ENCODE data around the gene KANK3.
A peak's percentile ranks its signal among the peaks of the same experiment; 100 is the strongest.
"Not testable (repeated sequence)": the region's sequence is repeated elsewhere in the genome, so short reads cannot be mapped to it uniquely, and the experiment has no call there.

Gene KANK3

GRCh38 chr19:8337728-8338127 is 5.3 kb downstream of the KANK3 start:
- no peak for DNase-seq (ENCODE audit: low spot score)

GRCh38 chr19:8336660-8337059 is 6.4 kb downstream of the KANK3 start:
- no peak for DNase-seq (ENCODE audit: low spot score)

- no peak for DNase-seq (ENCODE audit: low spot score)
Observed at GRCh38 chr19:8336072-8336569, 6.9 kb downstream of the KANK3 start.

- no peak for DNase-seq (ENCODE audit: low spot score)
Observed at GRCh38 chr19:8335343-8336071, 7.6 kb downstream of the KANK3 start.

DNA sequence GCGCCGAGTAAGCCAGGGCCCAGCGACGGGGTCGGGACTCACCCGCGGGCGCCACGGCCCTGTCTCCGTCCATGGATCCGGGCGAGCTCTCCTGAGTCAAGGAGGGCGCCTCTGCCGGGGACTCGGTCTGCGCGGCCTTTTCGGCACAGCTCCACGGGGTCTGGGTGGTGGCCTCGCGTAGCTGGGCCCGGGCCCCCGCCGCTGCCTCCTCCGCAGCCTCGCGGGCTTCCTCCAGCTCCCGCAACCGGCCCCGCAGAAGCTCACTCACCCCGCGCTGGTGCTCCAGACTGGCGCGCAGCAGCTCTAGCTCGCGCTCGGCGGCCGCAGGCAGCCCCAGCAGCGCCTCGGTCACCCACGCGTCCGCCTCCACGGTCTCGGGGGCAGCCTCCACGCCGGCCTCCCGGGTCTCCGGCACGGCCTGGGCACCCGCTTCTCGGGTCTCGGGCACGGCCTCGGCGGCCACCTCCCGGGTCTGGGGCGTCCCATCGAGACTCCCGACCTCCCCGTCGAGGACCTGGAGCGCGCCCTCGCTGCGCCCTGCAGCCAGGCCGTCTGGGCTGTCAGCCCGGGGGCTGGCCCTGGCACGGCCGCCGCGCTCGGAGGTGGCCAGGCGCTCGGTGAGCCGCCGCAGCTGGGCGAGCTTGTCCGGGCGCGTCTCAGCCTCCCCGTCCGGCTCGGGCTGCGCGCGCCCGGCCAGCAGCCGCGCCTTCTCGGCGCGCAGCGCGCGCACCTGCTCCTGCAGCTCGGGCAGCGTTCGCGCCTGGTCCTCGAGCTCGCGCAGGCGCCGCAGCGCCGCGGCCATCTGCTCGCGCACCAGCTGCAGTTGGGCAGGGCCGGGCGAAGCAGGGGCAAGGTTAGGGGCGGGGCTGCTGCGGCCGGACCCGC is 8.4 kb downstream of the KANK3 start:
- DNase-seq (ENCODE audit: low spot score): no peak

DNA sequence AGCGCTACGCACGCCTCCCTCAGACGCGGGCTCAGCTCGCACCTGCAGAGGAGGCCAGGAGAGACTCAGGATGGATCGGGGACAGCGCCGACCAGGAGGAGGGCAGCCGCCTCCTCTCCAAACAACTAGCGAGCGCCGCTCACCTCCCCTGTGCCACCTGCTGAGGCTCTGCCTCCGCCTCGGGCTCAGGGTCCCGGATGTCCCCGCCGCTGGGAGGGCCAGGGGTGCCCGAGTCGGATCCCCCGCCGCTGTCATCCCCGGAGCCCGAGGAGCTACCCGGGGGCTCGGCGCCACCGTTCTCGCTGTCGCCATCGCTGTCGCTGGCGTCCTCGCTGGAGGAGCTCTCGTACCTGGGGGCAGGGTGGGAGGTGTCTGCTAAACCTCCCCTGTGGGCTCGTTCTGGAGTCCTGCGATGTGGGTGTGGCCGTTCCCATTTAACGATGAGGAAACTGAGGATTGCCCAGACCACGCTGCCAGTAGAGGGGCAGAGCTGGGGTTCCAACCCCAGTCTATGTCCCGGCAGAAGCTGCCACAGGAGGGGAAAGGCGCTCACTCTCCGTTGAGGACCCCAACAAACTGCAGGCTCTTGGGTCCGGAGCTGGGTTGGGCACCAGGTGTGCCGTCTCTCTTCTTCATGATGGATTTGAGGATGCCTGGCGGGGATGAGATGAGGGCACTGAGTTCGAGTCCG is 9.2 kb downstream of the KANK3 start:
- no peak for DNase-seq (ENCODE audit: low spot score)

- no peak for DNase-seq (ENCODE audit: low spot score)
Observed at GRCh38 chr19:8332976-8333766, 9.9 kb downstream of the KANK3 start.

GRCh38 chr19:8331263-8331845 is 11.7 kb downstream of the KANK3 start:
- no peak for DNase-seq (ENCODE audit: low spot score)

DNA sequence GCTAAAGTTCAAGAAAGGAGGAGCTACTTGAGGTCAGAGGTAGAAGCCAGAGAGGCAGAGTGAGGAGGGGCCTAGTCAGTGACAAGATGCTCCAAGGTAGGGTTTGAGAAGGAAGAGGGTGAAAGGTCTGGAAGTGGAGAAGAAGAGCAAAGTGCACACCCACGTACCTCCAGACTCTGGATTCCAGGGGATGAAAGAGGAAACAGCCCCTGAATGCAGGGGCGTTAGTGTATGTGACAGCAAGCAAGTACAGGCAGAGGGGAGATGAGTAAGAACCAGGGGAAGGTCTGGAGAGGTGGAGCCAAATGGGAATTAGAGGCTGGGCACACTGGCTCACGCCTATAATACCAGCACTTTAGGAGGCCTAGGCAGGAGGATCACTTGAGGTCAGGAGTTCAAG is 13.1 kb downstream of the KANK3 start:
- no peak for DNase-seq (ENCODE audit: low spot score)

DNA sequence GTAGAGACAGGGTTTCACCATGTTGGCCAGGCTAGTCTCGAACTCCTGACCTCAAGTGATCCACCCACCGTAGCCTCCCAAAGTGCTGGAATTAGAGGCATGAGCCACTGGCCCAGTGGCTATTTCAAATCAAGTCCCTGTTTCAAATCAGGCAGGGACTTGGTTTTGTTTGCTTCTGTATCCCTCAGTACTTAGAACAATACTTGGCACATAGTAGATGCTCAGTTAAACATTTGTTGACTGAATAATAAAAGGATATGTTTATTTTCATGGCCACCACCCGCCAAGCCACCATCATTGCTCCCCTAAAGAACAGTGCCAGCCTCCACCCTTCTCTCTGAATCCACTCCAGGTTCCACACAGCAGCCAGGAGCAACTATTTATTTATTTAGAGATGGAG is 17.6 kb downstream of the KANK3 start:
- DNase-seq (ENCODE audit: low spot score): no peak

DNA sequence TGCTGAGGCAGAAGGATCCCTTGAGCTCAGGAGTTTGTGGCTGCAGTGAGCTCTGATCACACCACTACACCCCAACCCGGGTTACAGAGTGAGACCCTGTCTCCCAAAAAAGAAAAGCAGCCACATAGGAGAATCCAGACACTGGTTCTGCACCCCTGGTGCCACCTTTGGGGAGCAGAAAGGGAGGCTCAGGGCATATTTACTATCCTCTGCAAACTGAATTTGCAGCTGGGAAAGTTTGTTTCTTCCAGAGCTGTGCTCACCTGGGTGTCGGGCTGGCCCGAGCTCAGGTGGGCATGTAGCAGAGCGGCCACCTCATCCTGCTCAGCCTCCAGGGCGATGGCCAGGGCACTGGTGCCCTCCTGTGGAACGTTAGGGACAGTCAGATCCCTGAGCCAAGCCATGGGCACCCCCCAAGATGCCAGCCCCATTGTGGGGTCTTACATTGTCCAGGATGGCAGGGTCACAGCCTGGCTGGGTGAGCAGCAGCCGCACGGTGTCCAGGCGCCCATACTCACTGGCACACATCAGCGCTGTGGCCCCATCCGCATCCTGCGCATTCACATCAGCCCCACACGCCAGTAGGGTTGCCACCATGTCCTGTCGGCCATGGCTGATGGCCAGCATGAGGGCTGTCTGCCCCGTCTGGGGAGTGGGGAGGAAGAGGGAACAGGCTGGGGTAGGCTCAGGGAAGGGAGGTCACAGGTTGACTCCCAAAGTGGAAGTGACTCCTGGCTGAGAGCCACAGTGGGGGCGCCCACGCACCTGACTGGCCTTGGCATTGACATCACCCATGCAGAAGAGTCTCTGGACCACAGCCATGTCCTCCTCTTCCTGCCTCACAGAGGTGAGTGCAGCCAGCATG is 18.6 kb downstream of the KANK3 start:
- no peak for DNase-seq (ENCODE audit: low spot score)

DNA sequence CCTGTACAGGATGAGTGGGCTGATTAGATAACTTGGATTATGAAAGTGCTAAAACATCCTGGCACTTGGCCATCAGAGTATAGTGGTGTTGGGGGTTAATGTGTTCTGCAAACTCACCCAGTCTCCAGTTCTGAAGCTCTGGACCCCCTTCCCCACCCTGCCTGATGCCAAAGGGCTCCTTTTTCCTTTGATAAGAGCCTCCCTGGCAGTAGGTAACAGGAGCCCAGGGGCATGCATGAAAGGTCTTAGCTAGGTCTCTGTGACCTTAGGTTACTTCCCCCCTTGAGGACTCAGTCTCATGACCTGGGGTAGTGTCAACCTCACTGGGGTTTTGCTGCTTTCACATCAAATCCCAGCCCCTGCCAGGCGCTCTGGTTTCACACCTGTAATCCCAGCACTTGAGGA is 19.3 kb downstream of the KANK3 start:
- no peak for DNase-seq (ENCODE audit: low spot score)

- no peak for DNase-seq (ENCODE audit: low spot score)
Observed at GRCh38 chr19:8322638-8322997, 20.4 kb downstream of the KANK3 start.

DNA sequence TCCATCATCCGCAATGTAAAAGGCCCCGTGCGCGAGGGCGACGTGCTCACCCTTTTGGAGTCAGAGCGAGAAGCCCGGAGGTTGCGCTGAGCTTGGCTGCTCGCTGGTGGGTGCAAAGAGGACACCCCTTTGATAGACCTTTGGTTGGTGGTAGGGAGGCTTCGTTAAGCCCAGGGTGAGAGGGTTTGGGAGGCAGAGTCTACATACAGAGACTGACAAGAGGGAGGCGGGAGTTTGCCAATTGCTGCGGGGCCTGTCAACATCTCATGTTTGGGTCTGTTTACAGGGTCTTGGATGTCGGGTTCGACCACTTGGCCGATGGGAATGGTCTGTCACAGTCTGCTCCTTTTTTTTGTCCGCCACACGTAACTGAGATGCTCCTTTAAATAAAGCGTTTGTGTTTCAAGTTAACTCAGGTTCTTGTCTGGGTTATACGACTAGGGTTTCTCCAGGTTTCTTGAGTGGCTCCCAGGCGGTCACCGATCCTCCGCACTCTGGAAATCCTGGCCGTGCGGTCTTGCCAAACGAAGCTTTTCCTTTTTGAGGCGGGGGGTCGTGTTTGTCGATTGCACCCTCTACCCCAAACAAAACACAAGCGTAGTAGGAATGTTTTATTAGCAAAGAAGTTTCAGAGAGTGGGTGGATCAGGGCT is 20.9 kb downstream of the KANK3 start:
- DNase-seq (ENCODE audit: low spot score): no peak

DNA sequence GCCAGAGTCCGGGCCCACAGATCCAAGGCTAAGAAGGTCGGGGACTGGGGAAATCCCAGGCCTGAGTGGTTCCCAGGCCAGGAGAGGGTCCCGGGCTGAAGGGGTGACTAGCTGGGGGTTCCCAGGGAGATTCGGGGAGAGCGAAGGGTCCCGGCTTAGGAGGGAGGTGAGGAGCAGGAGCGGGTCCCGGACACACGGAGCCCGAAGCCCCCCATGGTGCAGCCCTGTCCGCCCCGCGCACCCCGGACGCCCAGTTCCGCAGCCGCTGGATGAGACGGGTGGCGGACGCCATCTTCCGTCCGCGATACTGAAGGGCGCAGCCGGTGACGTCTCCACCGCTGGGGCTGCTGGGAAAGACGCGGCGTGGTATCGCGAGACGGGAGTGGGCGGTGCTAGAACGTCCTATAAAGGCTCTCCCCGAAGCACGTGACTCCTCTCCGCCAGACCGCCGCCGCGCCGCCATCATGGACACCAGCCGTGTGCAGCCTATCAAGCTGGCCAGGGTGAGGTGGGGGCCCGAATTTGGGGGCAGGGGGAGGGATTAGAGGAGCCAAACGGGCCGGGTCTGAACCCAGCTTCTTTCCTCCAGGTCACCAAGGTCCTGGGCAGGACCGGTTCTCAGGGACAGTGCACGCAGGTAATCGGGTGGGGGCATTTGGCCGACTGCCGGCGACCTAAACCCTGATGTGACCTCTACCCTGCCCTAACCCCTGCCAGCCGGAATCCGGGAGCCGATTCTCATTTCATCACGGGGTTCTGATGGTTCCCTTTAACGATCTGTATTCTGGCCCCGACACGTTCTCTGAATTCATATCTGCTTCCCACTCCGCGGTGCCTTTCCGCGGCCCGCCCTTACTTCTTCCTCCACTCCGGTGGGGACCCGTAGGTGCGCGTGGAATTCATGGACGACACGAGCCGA is 21.7 kb downstream of the KANK3 start, which contains the start of the genes NDUFA7 and RPS28:
NDUFA7 (minus strand) TSS at position 309 of the 919 bp plus-strand sequence; CDS start at position 292, 17 bp downstream.
RPS28 (plus strand) TSS at position 430 of the 919 bp plus-strand sequence; CDS start at position 465, 35 bp downstream.
- peak; percentile 98 for DNase-seq (ENCODE audit: low spot score)

DNA sequence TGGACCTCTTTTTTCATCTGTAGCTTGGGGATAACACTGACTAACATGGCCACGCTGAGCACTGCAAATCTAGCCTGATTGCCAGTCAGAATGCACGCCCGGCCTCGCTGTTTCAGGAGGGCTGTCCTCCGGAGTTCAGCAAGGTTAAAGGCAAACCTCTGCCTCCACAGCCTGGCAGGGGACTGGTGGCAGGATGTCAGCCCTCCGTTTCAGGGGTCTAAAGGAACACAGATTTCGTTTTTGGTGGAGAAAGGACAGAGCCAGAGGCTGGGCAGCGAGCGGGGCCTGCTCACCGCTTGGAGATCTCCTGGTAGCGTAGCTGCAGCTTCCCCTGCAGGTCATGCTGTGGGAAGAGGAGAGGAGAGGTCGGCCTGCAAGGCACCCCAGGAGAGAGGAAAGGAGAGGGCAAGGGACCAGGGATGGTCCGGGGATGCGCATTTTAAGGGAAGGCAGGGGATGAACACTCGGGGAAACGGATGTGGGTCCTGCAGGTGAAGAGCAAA is 22.4 kb downstream of the KANK3 start:
- no peak for DNase-seq (ENCODE audit: low spot score)

DNA sequence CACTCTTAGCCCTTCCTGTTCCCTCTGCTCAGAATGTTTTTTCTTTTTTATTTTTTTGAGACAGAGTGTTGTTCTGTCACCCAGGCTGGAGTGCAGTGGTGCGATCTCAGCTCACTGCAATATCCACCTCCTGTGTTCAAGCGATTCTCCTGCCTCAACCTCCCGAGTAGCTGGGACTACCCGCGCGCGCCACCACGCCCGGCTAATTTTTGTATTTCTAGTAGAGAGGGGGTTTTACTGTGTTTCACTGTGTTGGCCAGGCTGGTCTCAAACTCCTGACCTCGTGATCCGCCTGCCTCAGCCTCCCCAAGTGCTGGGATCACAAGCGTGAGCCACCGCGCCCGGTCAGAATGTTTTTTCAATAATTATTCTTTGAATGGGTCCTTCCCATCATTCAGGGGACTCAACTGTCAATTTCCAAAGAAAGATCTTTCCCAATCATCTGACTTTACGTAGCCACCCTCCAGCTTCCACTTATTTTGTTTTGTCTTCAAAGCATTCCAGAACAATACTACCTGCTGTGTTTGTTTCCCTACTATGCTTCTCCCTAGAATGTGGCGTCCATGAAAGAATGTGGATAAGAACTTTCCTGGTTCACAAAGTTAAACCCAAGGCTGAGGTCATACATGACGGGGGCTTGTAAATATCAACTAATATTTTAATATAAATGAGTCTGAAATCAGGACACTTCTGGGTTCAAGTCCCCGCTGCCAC is 23.1 kb downstream of the KANK3 start:
- no peak for DNase-seq (ENCODE audit: low spot score)

DNA sequence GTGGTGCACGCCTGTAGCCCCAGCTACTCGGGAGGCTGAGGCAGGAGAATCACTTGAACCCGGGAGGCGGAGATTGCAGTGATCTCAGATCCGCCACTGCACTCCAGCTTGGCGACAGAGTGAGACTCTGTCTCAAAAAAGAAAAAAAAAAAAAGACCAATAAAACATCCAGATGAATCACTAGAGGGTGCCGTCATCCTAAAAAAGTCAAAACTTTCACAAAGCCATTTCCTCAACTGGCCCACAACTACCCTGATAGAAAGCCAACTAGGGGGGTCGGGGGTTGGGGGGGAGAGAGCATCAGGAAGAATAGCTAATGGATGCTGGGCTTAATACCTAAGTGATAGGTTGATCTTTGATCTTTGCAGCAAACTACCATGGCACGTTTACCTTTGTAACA is 24.2 kb downstream of the KANK3 start:
- DNase-seq (ENCODE audit: low spot score): not testable (repeated sequence)
